ENCODE results near the gene PARD3. TPM values are rescaled to one million over a fixed set of nuclear protein-coding genes. Genes with fewer than 3 reads are reported as not detected.

The PARD3 gene
- total and polyA plus RNA-seq, 8 donors = 25.6 to 54.5 (median 47.8) TPM

- no peak overlapping the region for H3K4me3 ChIP-seq
- no peaks in the 10 kb centered on the region for H3K36me3 ChIP-seq
- H3K4me1 ChIP-seq = no peaks in the 10 kb centered on the region
- H3K27ac ChIP-seq = no peak overlapping the region
- intact Hi-C loops (cut with DNase I) = no loop called here
- DNase-seq = no peak
- H3K27me3 ChIP-seq = no peaks in the 10 kb centered on the region
- H3K9me3 ChIP-seq = no peaks in the 10 kb centered on the region
- no peak for ATAC-seq
- TF ChIP-seq, protein P1, sequence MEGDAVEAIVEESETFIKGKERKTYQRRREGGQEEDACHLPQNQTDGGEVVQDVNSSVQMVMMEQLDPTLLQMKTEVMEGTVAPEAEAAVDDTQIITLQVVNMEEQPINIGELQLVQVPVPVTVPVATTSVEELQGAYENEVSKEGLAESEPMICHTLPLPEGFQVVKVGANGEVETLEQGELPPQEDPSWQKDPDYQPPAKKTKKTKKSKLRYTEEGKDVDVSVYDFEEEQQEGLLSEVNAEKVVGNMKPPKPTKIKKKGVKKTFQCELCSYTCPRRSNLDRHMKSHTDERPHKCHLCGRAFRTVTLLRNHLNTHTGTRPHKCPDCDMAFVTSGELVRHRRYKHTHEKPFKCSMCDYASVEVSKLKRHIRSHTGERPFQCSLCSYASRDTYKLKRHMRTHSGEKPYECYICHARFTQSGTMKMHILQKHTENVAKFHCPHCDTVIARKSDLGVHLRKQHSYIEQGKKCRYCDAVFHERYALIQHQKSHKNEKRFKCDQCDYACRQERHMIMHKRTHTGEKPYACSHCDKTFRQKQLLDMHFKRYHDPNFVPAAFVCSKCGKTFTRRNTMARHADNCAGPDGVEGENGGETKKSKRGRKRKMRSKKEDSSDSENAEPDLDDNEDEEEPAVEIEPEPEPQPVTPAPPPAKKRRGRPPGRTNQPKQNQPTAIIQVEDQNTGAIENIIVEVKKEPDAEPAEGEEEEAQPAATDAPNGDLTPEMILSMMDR (IDR thresholded peaks at IDR 0.05) = no peak
Measured at GRCh38 chr10:34337917-34338316, 477.2 kb downstream of the PARD3 start.

- Histone ChIP-seq H3K36me3 (no peaks in the 10 kb centered on the region), H3K4me1 (no peaks in the 10 kb centered on the region), H3K27ac (no peak overlapping the region), H3K27me3 (no peaks in the 10 kb centered on the region), H3K4me3 (no peak overlapping the region), H3K9me3 (no peaks in the 10 kb centered on the region)
- DNase-seq = no peak
- intact Hi-C loops (cut with DNase I) = no loop called here
- TF ChIP-seq, protein P1 (IDR thresholded peaks at IDR 0.05) = no peak
- no peak for ATAC-seq
Measured at GRCh38 chr10:34335960-34336690, 479.0 kb downstream of the PARD3 start.

- no peaks in the 10 kb centered on the region for H3K27me3 ChIP-seq
- no peak overlapping the region for H3K27ac ChIP-seq
- TF ChIP-seq, protein P1 (IDR thresholded peaks at IDR 0.05) = no peak
- no peaks in the 10 kb centered on the region for H3K36me3 ChIP-seq
- intact Hi-C loops (cut with DNase I) = no loop called here
- no peak for DNase-seq
- no peak overlapping the region for H3K4me3 ChIP-seq
- H3K4me1 ChIP-seq = no peaks in the 10 kb centered on the region
- ATAC-seq = no peak
- no peaks in the 10 kb centered on the region for H3K9me3 ChIP-seq
Measured at GRCh38 chr10:34334908-34335307, 480.2 kb downstream of the PARD3 start.

- no peak for DNase-seq
- intact Hi-C loops (cut with DNase I) = no loop called here
- Histone ChIP-seq H3K27ac (no peak overlapping the region), H3K4me3 (no peak overlapping the region), H3K36me3 (no peaks in the 10 kb centered on the region), H3K27me3 (no peaks in the 10 kb centered on the region), H3K9me3 (no peaks in the 10 kb centered on the region), H3K4me1 (no peaks in the 10 kb centered on the region)
- TF ChIP-seq, protein P1 (IDR thresholded peaks at IDR 0.05) = no peak
- ATAC-seq = peak; percentile 41
Measured at GRCh38 chr10:34333513-34333912, 481.6 kb downstream of the PARD3 start.

DNA sequence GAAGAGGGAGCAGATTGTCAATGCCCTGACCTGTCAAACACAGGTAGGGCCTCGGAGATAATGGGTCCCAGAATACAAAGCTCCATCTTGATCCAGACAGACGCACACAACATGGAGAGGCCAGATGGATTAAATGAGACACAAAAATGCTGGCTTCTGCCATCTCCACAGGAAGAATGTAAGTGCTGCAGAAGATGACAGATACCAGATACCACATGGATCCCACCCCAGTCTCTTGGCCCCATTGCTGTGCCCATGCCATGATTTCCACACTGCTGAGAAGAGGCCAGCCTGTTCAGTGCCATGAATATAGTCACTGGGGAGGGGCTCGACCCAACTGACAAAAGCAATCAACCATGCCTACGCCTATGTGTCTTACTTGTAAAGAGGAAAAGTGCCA, 487.9 kb downstream of the PARD3 start:
- Histone ChIP-seq H3K4me3 (no peak overlapping the region), H3K27me3 (no peaks in the 10 kb centered on the region), H3K27ac (no peak overlapping the region), H3K36me3 (no peaks in the 10 kb centered on the region), H3K4me1 (no peaks in the 10 kb centered on the region), H3K9me3 (no peaks in the 10 kb centered on the region)
- intact Hi-C loops (cut with DNase I) = no loop called here
- no peak for ATAC-seq
- DNase-seq = no peak
- TF ChIP-seq, protein P1 (IDR thresholded peaks at IDR 0.05) = no peak
